ENCODE results near the gene HMGXB3.

HMGXB3 gene

GRCh38 chr5:149990518-149991376 is 9.8 kb upstream of the HMGXB3 start:
- DNase-seq, result peak; percentile 76

DNA sequence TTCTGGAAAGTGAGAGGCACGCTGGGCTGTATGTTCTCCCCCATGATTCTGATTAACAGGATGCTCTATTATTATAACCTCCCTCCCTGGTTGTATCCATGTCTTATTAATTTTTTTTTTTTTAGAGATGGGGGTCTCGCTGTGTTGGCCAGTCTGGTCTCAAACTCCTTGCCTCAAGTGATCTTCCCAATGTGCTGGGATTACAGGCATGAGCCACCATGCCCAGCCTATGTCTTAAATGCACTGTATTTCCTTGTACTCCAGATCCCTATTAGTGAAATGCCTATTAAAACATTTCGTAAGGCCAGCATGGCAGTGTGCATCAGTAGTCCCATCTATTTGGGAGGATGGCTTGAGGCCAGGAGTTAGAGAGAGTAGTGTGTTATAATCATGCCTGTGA is 7.1 kb upstream of the HMGXB3 start:
- no peak for DNase-seq

DNA sequence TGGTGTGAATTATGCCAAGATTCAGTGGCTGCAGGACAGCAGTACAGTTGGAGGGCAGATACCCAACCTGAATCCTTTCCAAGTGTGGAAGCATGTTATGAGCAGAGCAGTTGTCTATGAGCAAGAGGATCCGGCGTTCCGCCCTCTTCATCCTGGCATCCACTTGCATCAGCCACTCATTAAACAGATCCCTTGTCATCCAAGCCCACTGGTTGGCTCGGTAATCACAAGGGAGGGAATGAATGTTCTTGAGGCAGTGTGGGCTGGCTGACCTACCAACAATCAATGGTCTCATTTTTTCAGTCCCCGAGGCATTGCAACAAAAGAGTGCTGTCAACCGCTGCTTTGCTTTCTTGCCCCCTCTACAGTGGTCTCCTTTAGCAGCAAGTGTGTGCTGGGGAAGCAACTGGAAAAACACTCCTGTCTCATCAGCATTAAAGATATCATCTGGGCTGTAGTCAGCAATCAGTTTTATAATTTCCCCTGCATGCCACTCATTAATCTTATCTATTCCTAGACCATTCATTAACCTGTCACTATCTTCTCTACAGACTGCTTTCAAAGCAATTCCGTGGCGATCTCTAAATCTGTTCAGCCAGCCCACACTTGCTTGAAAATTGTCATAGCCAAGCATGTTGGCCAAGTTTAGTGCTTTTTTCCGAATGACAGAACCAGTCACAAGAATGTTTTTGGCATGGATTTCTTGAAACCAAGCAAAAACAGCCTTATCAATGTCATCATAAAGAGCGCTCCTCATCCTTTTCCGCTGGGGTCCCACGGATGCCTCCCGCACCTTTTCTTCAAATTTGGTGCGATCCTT is 4.9 kb upstream of the HMGXB3 start:
- DNase-seq, result no peak

DNA sequence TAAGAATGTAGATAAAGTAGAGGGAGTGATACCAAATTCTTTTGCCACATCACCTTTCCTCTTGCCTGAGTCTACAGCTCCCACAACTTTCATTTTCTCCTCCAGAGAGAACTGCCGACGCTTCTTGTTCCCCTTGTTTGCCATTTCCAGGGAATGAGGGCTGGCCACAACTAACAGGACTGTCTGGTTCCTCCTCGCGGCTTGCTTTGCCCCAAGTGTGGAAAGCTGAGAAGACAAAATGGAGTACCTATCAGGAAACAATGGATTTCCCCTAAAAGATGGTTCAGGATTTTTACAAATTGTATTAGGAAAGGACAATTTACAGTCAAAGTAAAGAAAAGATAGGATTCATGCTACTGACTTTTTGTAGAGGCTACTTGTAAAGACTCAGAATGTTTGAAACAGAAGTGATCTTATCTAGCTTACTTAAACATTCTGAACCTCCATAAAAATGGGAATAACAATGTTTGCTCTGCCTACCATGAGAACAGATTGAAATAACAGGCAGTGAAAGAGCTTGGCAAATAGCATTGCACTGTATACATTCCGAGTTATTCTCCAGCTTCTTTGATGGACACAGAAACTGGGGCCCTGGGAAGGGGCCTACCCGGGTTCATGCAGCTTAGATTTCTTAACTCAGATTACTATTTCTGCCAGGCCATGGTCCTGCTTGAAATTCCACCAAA is 4.2 kb upstream of the HMGXB3 start:
- DNase-seq, result no peak

DNA sequence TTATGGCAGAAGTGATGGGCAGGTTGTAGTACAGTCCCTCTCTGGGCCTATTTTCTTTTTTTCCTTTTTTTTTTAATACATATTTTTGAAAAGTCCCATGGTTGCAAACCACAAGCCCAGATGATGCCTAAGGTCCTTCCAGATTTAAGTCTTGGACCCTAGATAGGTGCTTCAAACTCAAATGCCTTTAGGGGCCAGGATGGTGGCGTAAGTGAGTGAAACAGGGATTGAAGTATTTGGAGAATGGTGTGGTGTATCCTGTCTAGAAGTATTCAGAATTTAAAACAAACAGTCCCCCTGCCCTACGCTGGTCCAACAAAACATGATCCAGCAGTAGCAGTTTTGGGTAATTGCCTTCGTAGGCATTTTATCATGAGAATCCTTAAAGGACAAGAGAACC is 2.3 kb upstream of the HMGXB3 start:
- no peak for DNase-seq

GRCh38 chr5:149999359-149999758 is 1.2 kb upstream of the HMGXB3 start:
- DNase-seq, result no peak

- no peak for DNase-seq
Observed at GRCh38 chr5:149999866-150000255, 678 bp upstream of the HMGXB3 start.

DNA sequence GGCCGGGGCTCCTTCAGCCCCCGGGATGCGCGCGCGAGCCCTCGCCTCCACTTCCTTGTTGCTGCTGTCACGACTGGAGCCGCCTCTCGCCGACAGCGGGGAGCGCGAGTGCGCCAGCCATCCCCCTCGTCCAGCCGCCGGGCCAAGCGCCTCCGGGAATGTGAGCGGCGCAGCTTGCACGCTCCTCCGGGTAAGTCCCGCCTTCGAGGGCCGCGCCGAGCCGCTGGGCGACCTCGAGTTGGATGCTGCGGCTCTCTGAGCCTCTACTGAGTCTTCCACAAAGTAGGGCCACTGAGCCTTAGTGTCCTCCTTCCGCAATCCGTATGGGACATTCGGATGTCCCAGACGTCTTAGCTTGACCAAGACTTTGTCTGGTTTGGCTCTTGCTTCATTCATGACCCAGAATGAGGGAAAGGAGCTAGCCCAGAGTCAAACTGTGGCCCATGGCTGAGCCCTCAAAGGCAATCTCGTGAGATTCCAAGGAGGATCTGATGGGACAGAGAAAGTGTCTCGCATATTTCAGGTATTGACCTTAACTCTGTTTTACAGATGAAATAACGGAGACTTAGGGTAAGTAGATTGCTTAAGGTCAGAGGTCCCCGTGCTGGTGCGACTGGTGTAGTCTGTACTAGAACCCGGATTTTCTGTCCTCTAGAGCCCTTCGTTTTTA is 586 bp downstream of the HMGXB3 start:
- peak; percentile 48 for DNase-seq

- peak; percentile 62 for DNase-seq
Observed at GRCh38 chr5:150001660-150002486, 1.3 kb downstream of the HMGXB3 start.

GRCh38 chr5:150006318-150006717 is 5.8 kb downstream of the HMGXB3 start:
- no peak for DNase-seq

DNA sequence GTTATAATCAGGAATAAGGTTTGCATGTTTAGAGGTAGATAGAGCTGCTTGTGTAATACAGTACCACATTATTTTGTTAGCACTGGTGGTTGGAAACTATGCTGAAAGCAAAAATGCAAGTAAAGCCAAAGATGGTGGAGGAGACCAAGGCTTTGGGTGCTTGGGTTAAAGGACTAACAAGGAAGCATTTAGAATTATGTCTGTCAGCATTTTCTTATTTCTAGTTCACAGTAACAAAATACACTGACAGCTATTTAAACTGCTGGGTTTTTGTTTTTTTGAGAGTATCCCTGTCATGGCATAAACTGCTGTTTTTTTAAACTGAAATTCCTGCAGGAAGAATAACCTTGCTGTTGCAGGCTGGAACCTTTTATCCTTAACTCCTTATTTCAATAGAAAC is 6.5 kb downstream of the HMGXB3 start:
- no peak for DNase-seq

DNA sequence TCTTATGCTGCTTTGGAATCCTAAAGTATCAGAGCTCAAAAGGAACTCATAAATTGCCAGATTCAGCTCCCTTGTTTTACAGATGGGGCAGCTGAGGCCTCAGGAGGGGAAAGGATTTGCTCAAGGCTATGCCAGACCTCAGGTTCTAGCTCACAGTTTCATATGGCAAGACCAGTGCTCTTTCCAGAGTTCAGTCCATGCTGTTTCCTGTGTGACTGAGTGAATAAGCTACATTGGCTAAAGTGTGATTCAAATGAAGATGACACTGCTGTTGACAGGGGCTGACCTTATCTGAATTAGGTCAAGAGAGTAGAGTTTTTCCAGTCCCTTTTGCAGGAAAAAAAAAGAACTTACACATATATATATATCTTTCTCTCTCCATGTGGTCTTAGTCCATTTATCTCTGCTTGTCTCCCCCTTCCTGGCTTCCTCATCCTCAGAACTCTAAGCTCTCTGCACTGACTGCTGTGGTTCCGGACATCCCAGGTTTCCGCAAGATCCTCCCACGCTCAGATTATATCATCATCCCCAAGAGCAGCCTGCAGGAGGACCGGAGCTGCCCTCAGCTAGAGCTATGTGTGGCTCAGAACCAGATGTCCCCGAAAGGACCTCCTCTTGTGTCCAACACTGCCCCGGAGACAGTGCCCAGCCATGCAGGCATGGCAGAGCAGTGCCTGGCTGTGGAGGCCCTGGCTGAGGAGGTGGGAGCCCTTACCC is 9.3 kb downstream of the HMGXB3 start:
- DNase-seq, result no peak

GRCh38 chr5:150013931-150014330 is 13.4 kb downstream of the HMGXB3 start:
- no peak for DNase-seq

DNA sequence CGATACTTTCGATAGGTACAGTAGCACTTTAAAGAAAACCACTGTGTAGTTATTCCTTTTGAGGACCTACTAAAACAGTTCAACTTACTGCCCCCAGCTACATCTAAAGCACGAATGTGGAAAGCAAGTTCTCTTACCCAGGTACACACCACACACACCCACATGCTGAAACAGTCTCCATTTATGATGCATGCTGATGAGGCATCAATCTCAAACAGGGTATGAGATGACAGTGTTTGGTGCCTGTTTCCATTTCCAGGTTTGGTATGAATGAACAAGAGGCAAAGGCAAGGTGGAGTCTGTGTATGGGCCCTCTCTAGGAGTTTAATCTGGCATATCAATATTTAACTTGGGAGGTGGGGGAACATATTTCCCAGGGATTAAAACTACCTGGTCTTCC is 13.9 kb downstream of the HMGXB3 start:
- no peak for DNase-seq

DNA sequence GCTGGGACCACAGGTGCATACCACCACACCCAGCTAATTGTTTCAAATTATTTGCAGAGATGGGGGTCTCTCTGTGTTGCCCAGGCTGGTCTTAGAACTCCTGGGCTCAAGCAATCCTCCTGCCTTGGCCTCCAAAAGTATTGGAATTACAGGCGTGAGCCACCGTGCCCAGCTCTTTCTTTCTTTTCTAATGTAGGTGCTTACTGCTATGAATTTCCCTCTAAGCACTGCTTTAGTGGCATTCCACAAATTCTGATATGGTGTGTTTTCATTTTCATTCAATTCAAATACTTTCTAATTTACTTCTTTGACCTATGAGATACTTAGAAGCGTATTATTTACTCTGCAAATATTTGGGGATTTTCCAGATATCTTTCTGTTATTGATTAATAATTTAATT is 14.9 kb downstream of the HMGXB3 start:
- no peak for DNase-seq

DNA sequence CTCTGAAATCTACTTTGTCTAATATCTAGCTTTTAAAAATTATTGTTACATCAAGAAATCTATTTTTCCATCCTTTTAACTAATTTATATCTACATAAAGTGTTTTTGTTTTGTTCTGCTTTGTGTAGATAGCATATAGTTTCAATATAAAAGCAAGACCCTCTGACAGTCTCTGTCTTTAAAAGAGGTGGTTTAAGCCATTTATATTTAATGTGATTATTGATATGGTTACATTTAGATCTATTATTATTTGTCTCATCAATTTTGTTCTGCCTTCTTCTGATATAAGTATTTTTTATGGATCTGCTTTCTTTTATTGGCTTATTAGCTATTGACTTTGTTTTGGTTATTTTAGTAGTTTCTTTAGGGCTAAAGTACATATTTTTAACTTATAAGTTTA is 16.0 kb downstream of the HMGXB3 start:
- DNase-seq, result no peak

DNA sequence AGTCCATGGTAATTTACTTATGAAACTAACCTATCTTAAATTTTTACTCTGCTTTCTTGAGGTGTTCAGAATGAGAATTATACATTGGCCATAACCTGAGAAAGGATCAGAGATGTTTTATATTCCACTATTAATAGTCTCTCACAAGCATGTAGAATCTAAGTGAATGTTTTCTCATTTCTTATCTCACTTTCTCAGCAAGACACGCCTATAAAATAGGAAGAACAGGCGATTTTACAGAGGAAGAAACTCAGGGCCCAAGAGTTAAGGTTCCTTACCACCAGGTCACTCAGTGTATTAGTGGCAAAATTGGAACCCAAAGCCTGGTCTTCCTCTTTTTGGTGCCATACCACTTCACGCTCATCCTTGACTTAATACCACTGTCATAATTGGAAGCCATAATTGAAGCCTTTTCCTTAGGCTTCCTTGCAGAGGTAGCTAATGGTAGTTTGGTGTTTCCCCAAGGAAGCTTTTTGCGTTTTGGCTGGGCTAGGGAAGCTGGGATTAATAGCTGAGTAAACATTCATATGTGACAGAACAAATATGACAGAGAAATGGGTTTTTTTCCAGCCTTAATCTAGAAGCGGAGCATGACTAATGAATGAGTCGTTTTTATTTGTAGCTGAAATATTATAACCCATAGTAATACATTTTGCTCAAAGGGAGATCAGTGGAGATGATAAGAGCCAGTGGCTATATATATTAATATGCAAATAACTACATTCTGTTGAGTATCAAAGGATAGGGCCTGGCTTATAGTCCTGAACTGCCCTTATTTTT is 16.9 kb downstream of the HMGXB3 start:
- no peak for DNase-seq

GRCh38 chr5:150020249-150020648 is 19.7 kb downstream of the HMGXB3 start:
- DNase-seq, result no peak

DNA sequence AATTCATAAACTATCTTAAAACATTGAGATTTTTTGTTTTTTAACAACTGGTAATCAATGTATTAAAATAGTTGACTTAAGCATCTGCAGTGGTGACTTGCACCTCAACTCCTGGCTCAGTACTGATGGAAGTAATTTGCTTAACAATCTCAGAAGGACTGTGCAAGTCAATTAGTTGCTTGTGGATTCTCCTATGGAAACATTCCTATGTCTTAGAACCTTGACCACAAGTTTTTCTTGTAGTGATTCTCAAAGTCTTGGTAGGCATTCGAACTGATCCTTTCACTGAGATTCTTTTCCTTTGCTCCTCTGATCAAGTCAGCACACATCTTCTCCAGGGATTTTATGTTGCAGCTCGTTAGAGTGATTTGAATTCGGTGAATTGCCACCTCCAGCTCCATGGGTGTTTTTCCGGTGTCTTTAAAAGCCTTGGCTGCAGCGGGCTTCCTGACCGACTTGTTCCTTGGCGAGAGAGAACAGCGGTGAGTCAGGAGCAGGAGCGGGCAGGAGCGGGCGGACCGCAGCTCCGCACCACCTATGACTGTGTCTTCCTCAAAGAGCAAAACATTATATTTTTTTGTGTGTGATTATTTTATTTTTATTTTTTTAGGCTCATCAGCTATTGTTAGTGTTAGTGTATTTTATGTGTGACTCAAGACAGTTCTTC is 21.1 kb downstream of the HMGXB3 start:
- DNase-seq, result no peak

DNA sequence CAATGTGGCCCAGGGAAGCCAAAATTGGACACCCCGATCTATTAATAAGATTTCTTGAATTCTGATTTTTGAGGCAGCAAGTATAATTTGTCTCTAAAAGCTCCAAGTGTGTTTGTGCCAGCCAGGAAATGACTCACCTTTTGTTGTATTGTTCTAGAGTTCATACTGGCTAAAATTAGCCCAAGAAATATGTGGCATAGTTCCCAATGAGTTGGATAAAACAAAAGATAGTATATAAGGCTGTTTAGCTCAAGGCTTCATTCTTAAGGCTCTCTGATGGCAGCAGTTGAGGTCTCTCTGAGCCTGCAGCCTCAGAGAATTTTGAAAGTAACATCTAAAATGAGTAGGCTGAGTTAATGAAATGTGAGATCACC is 21.6 kb downstream of the HMGXB3 start:
- no peak for DNase-seq

Data from CD4-positive, alpha-beta T cell treated with Interleukin-6 for 4 hours (primary cell).